Measurements from ENCODE around the gene MYO6.

GRCh38 chr6:75748003-75748742 lies 866 bp upstream of the MYO6 start:
- no peak for TF ChIP-seq EZH2 (IDR thresholded peaks at IDR 0.05; ENCODE audit: borderline replicate concordance, low read depth, low read length, severe bottlenecking)
- TF ChIP-seq CTCF (IDR thresholded peaks at IDR 0.05; ENCODE audit: borderline replicate concordance, extremely low read depth, low read length, poor library complexity, severe bottlenecking) = no peak
